B cell (primary cell): ENCODE measurements around the gene SOCS2. TPM values are rescaled to one million over a fixed set of nuclear protein-coding genes. Genes with fewer than 3 reads are reported as not detected.

Experiments used
- ATAC-seq: fragments of 200-7000 bp; cut with Tn5 transposase; one replicate; pipeline ENCODE4 v1.10.0; 2021; ENCODE audit warnings: low read depth, mild to moderate bottlenecking, moderate number of reproducible peaks, moderate library complexity
- CTCF ChIA-PET: fragments of 350-600 bp; sonication (Branson Sonifier 250); formaldehyde crosslinking; loops from one replicate; lab custom pipeline; 2021; ENCODE audit warnings: antibody characterized with exemption, inconsistent platforms; lab: Charles Lee
- POLR2A ChIA-PET: fragments of 350-600 bp; sonication (Branson Sonifier 250); formaldehyde crosslinking; loops from one replicate; lab custom pipeline; 2021; ENCODE audit warnings: antibody characterized with exemption; lab: Charles Lee
- DNase-seq: peaks from one replicate; pipeline ENCODE4 v3.0.0; 2013
- H2AFZ ChIP-seq: 2 replicates; pipeline ENCODE4 v1.6.1; 2012; ENCODE audit warnings: mild to moderate bottlenecking, low read depth, low read length; ENCODE audit not compliant: insufficient read depth, poor library complexity, severe bottlenecking
- H3K27ac ChIP-seq, 2 donors: 1 replicate in 1 of 2; 2 replicates in 1 of 2; pipeline ENCODE4 v1.5.1; 2012 to 2013; ENCODE audit warnings: low read length in 2 of 2, mild to moderate bottlenecking in 2 of 2, moderate library complexity in 1 of 2
- H3K27me3 ChIP-seq, 4 experiments: fragments of 200-600 bp in 1 of 4; sonication (generic) in 1 of 4; replicated peaks in 1 of 4; 1 replicate in 2 of 4; 2 replicates in 2 of 4; pipeline versions ENCODE4 v1.6.1 to v1.7.0; 2013 to 2016; ENCODE audit warnings: low read length in 3 of 4, mild to moderate bottlenecking in 2 of 4, mixed read lengths in 1 of 4, moderate library complexity in 1 of 4; ENCODE audit not compliant: insufficient read depth in 4 of 4, control insufficient read depth in 3 of 4; ENCODE audit errors: control extremely low read depth in 1 of 4
- H3K36me3 ChIP-seq, 2 experiments: replicated peaks in 1 of 2; 1 replicate in 1 of 2; 2 replicates in 1 of 2; pipeline versions ENCODE4 v1.6.1 to v1.7.1; 2013; ENCODE audit warnings: low read length in 1 of 2; ENCODE audit not compliant: insufficient read depth in 2 of 2, control insufficient read depth in 1 of 2; ENCODE audit errors: control extremely low read depth in 1 of 2, extremely low read depth in 1 of 2
- H3K4me1 ChIP-seq, 2 donors: fragments of 200-600 bp in 1 of 2; sonication (generic) in 1 of 2; 1 replicate in 1 of 2; 2 replicates in 1 of 2; pipeline versions ENCODE4 v1.5.1 to v1.6.1; 2013 to 2017; ENCODE audit warnings: low read length in 2 of 2; ENCODE audit not compliant: control insufficient read depth in 2 of 2, insufficient read depth in 2 of 2
- H3K4me2 ChIP-seq: replicated peaks from 2 replicates; pipeline ENCODE3; 2012; ENCODE audit warnings: mild to moderate bottlenecking, low read depth, low read length; ENCODE audit not compliant: poor library complexity, severe bottlenecking
- H3K4me3 ChIP-seq, 5 experiments: fragments of 200-600 bp in 1 of 5; sonication (generic) in 1 of 5; 1 replicate in 3 of 5; 2 replicates in 2 of 5; pipeline versions ENCODE4 v1.5.1 to v1.7.0; 2011 to 2016; ENCODE audit warnings: low read length in 4 of 5, mild to moderate bottlenecking in 4 of 5, low read depth in 2 of 5, control low read depth in 1 of 5, moderate library complexity in 1 of 5; ENCODE audit not compliant: insufficient read depth in 1 of 5; ENCODE audit errors: control extremely low read depth in 1 of 5, extremely low read depth in 1 of 5
- H3K79me2 ChIP-seq: fragments of 200-600 bp; sonication (generic); one replicate; pipeline ENCODE4 v1.6.0; 2016; ENCODE audit warnings: low read length; ENCODE audit not compliant: control insufficient read depth, insufficient read depth
- H3K9ac ChIP-seq: fragments of 200-600 bp; sonication (generic); 2 replicates; pipeline ENCODE4 v1.6.1; 2017; ENCODE audit warnings: mild to moderate bottlenecking, low read length, moderate library complexity
- H3K9me3 ChIP-seq, 3 donors: one replicate each; pipeline versions ENCODE4 v1.6.1 to v1.7.1; 2013; ENCODE audit warnings: low read length in 2 of 3; ENCODE audit not compliant: control insufficient read depth in 2 of 3, insufficient read depth in 1 of 3; ENCODE audit errors: control extremely low read depth in 1 of 3
- H4K20me1 ChIP-seq: 2 replicates; pipeline ENCODE4 v1.6.0; 2012; ENCODE audit warnings: mild to moderate bottlenecking, low read length; ENCODE audit not compliant: insufficient read depth, control insufficient read depth, poor library complexity, severe bottlenecking
- H3K27ac Mint-ChIP-seq: one replicate; pipeline ENCODE4 v1.8.0; 2021; ENCODE audit warnings: mixed read lengths
- H3K27me3 Mint-ChIP-seq: one replicate; pipeline ENCODE4 v1.8.0; 2021; ENCODE audit warnings: mixed read lengths
- H3K4me1 Mint-ChIP-seq: one replicate; pipeline ENCODE4 v1.8.0; 2021; ENCODE audit warnings: mixed read lengths
- H3K4me3 Mint-ChIP-seq: one replicate; pipeline ENCODE4 v1.8.0; 2021; ENCODE audit warnings: mixed read lengths
- H3K9me3 Mint-ChIP-seq: one replicate; pipeline ENCODE4 v1.8.0; 2022; ENCODE audit warnings: mixed read lengths; ENCODE audit not compliant: insufficient read depth
- CTCF ChIP-seq: fragments of 200-600 bp; IDR thresholded peaks from one replicate; pipeline ENCODE4 v1.8.0; 2022; ENCODE audit warnings: antibody characterized with exemption, mild to moderate bottlenecking
- EZH2 ChIP-seq: IDR thresholded peaks from 2 replicates; pipeline ENCODE4 v1.6.1; 2012; ENCODE audit warnings: borderline replicate concordance, low read depth, mild to moderate bottlenecking, moderate library complexity, low read length; ENCODE audit not compliant: insufficient read depth, poor library complexity, severe bottlenecking
- WGBS: methylation state at CpG from one replicate; pipeline ENCODE4 v1.1.5; 2013; ENCODE audit warnings: missing lambda C conversion rate; ENCODE audit not compliant: insufficient coverage; 5-methylcytosine and 5-hydroxymethylcytosine counted together
- intact Hi-C: fragments of 100-400 bp; cut with micrococcal nuclease; formaldehyde crosslinking; loops from one replicate; pipeline ENCODE4 v1.10.0; 2022
- polyA plus RNA-seq: library from polyadenylated mRNA; depleted of rRNA; stranded (reverse); fragments of >200 nt; gene quantifications from 2 replicates; pipeline ENCODE4 v1.2.3, GENCODE V29; 2012
- total RNA-seq, 2 donors: library from RNA; stranded (reverse); fragments of 120-200 nt in 1 of 2; gene quantifications; 1 replicate in 1 of 2; 2 replicates in 1 of 2; pipeline versions ENCODE4 v1.2.3 to v1.2.4, GENCODE V29; 2013 to 2022

SOCS2 gene
- total and polyA plus RNA-seq, 2 donors (not counting 1 experiment from before 2014, with no cell fraction given), result 1.3 to 1.6 TPM

GRCh38 chr12:93536766-93537488, 35.5 kb upstream of the SOCS2 start:
- H3K27ac Mint-ChIP-seq, result peak overlapping the region; percentile 7
- H3K79me2 ChIP-seq, result no peaks in the 10 kb centered on the region
- H3K36me3 ChIP-seq, result no peaks in the 10 kb centered on the region
- intact Hi-C loops, result no loop called here
- peak; percentile 58 for ATAC-seq
- peak overlapping the region; percentile 63 for H2AFZ ChIP-seq
- TF ChIP-seq EZH2, result no peak
- no peak for TF ChIP-seq CTCF
- H3K4me1 ChIP-seq, result peaks cover 20 to 23% of the 10 kb centered on the region in 2 donors
- 27% methylated on average over 3 of the region's 5 CpGs for WGBS
- no peaks in the 10 kb centered on the region for H3K9me3 ChIP-seq
- peak overlapping the region; percentile 52 for H3K9ac ChIP-seq
- H3K27me3 ChIP-seq, result no peaks in the 10 kb centered on the region
- H4K20me1 ChIP-seq, result no peaks in the 10 kb centered on the region
- peak overlapping the region in 1 of 5 experiments; percentile 13 for H3K4me3 ChIP-seq
- ChIA-PET CTCF (interaction anchor here (1.0 to 1.9 kb wide), 4 partner anchors 34 to 565 kb away, joined by 3 to 10 read pairs (median 4); no protein-coding TSS in a partner anchor), POLR2A (no interaction called here)
- DNase-seq, result peak; percentile 25
- no peaks in the 10 kb centered on the region for H3K9me3 Mint-ChIP-seq
- no peaks in the 10 kb centered on the region for H3K27me3 Mint-ChIP-seq
- H3K4me1 Mint-ChIP-seq, result peaks cover 24% of the 10 kb centered on the region
- H3K4me3 Mint-ChIP-seq, result peak overlapping the region; percentile 59
- H3K27ac ChIP-seq, result peak overlapping the region in 1 of 2 donors; percentile 27
- H3K4me2 ChIP-seq, result peak overlapping the region; percentile 62

- H3K4me1 ChIP-seq, result peaks cover 20 to 23% of the 10 kb centered on the region in 2 donors
- Mint-ChIP-seq H3K4me3 (peak overlapping the region; percentile 1), H3K27me3 (no peaks in the 10 kb centered on the region), H3K9me3 (no peaks in the 10 kb centered on the region), H3K27ac (no peak overlapping the region), H3K4me1 (peaks cover 24% of the 10 kb centered on the region)
- no peaks in the 10 kb centered on the region for H4K20me1 ChIP-seq
- H3K27ac ChIP-seq, result no peak overlapping the region
- H3K36me3 ChIP-seq, result no peaks in the 10 kb centered on the region
- TF ChIP-seq EZH2, result no peak
- TF ChIP-seq CTCF, result no peak
- no peak overlapping the region for H3K4me2 ChIP-seq
- H3K9ac ChIP-seq, result no peak overlapping the region
- ATAC-seq (no peak), DNase-seq (no peak)
- no peaks in the 10 kb centered on the region for H3K27me3 ChIP-seq
- H3K79me2 ChIP-seq, result no peaks in the 10 kb centered on the region
- H3K9me3 ChIP-seq, result no peaks in the 10 kb centered on the region
- intact Hi-C loops, result no loop called here
- no peak overlapping the region for H2AFZ ChIP-seq
- WGBS, result 92% methylated on average over 2 of the region's 5 CpGs
- H3K4me3 ChIP-seq, result no peak overlapping the region
- POLR2A ChIA-PET, result no interaction called here
- CTCF ChIA-PET, result interaction anchor here (1.0 to 1.9 kb wide), 2 partner anchors 562 to 565 kb away, joined by 3 to 10 read pairs; no protein-coding TSS in a partner anchor
These were observed 34.7 kb upstream of the SOCS2 start for GRCh38 chr12:93537769-93538168.
